IMR-90 (cell line): ENCODE measurements around the gene RASSF5.

ENCODE experiments used
- BHLHE40 ChIP-seq: fragments of 150-350 bp; IDR thresholded peaks from 2 replicates; pipeline ENCODE4 v1.6.1; 2016; ENCODE audit warnings: mild to moderate bottlenecking, low read depth, low read length
- CEBPB ChIP-seq: IDR thresholded peaks from 2 replicates; pipeline ENCODE4 v1.6.1; 2012; ENCODE audit warnings: low read depth, low read length, improper control_type of control experiment
- CHD1 ChIP-seq: IDR thresholded peaks from 2 replicates; pipeline ENCODE4 v1.6.1; 2012; ENCODE audit warnings: low read depth, low read length, improper control_type of control experiment
- CTCF ChIP-seq: conservative IDR thresholded peaks from 2 replicates; pipeline ENCODE4 v1.5.1; 2012; ENCODE audit warnings: mild to moderate bottlenecking, low read depth, low read length, improper control_type of control experiment
- ELK1 ChIP-seq: fragments of 150-350 bp; IDR thresholded peaks from 2 replicates; pipeline ENCODE4 v1.6.1; 2016; ENCODE audit warnings: low read depth, mild to moderate bottlenecking, low read length, moderate library complexity, borderline replicate concordance
- FOS ChIP-seq: fragments of 150-350 bp; IDR thresholded peaks from 2 replicates; pipeline ENCODE4 v1.6.1; 2016; ENCODE audit warnings: low read depth, low read length
- NFE2L2 ChIP-seq: fragments of 150-350 bp; IDR thresholded peaks from 2 replicates; pipeline ENCODE4 v1.6.1; 2016; ENCODE audit warnings: low read depth, mild to moderate bottlenecking, low read length
- POLR2A ChIP-seq: IDR thresholded peaks from 2 replicates; pipeline ENCODE4 v1.6.1; 2012; ENCODE audit warnings: mild to moderate bottlenecking, low read depth, low read length
- RCOR1 ChIP-seq: IDR thresholded peaks from 2 replicates; pipeline ENCODE4 v1.6.1; 2012; ENCODE audit warnings: mild to moderate bottlenecking, low read length, improper control_type of control experiment; ENCODE audit not compliant: insufficient replicate concordance
- SMC3 ChIP-seq: fragments of 150-350 bp; IDR thresholded peaks from 2 replicates; pipeline ENCODE4 v1.6.1; 2016; ENCODE audit warnings: low read depth, mild to moderate bottlenecking, antibody characterized with exemption, low read length, moderate library complexity
- USF2 ChIP-seq: fragments of 150-350 bp; IDR thresholded peaks from 2 replicates; pipeline ENCODE4 v1.6.1; 2017; ENCODE audit warnings: mild to moderate bottlenecking, antibody characterized with exemption, low read length, low read depth

- TF ChIP-seq ELK1, result no peak
- TF ChIP-seq USF2, result no peak
- no peak for TF ChIP-seq SMC3
- no peak for TF ChIP-seq CTCF
- TF ChIP-seq CEBPB, result no peak
- 0 out of 2 replicates have a peak, but pooled peaks have one; percentile 26 for TF ChIP-seq FOS
- TF ChIP-seq POLR2A, result no peak
- no peak for TF ChIP-seq BHLHE40
- TF ChIP-seq CHD1, result no peak
- TF ChIP-seq NFE2L2, result no peak
- no peak for TF ChIP-seq RCOR1
Observed at GRCh38 chr1:206513312-206514111, 6.2 kb downstream of the RASSF5 start.
